H1 (cell line): Measurements from ENCODE around the gene KRT4. TPM values are rescaled to one million over a fixed set of nuclear protein-coding genes. Genes with fewer than 3 reads are reported as not detected.

Source experiments
- CTCF ChIA-PET: fragments of 300-600 bp; sonication (Branson Sonifier 250); formaldehyde crosslinking; loops from one replicate; lab custom pipeline; 2021; ENCODE audit not compliant: partially characterized antibody; lab: Charles Lee
- POLR2A ChIA-PET: fragments of 300-600 bp; sonication (Branson Sonifier 250); formaldehyde crosslinking; loops from one replicate; lab custom pipeline; 2021; ENCODE audit warnings: inconsistent platforms; ENCODE audit not compliant: partially characterized antibody; lab: Charles Lee
- DNase-seq, 2 experiments: peaks; one replicate each; pipeline versions ENCODE4 v3.0.0 to v3.0.0-alpha.2; 2010 to 2022; ENCODE audit warnings: low spot score in 2 of 2, low read depth in 1 of 2, mixed read lengths in 1 of 2
- FAIRE-seq: peaks from 2 replicates; lab custom pipeline; 2011; peaks lifted over from hg19 to GRCh38; lab: Jason Lieb, UNC
- H2AFZ ChIP-seq: 2 replicates; pipeline ENCODE4 v1.8.1; 2012; ENCODE audit warnings: low read length, inconsistent platforms
- H2AK5ac ChIP-seq: 2 replicates; pipeline ENCODE4 v1.6.1; 2013; ENCODE audit warnings: low read depth, low read length
- H2BK120ac ChIP-seq: replicated peaks from 2 replicates; pipeline ENCODE3; 2013; ENCODE audit warnings: low read depth, low read length, inconsistent platforms
- H2BK12ac ChIP-seq: 2 replicates; pipeline ENCODE4 v1.6.1; 2013; ENCODE audit warnings: low read depth, low read length
- H2BK15ac ChIP-seq: 2 replicates; pipeline ENCODE4 v1.6.1; 2013; ENCODE audit warnings: low read length
- H2BK20ac ChIP-seq: 2 replicates; pipeline ENCODE4 v1.6.1; 2013; ENCODE audit warnings: low read length
- H2BK5ac ChIP-seq: 2 replicates; pipeline ENCODE4 v1.6.1; 2013; ENCODE audit warnings: low read depth, low read length
- H3K14ac ChIP-seq: 2 replicates; pipeline ENCODE4 v1.6.1; 2013; ENCODE audit warnings: inconsistent platforms; ENCODE audit not compliant: insufficient read length
- H3K18ac ChIP-seq: 2 replicates; pipeline ENCODE4 v1.6.1; 2013; ENCODE audit warnings: low read length; ENCODE audit errors: extremely low read depth
- H3K23ac ChIP-seq: 2 replicates; pipeline ENCODE4 v1.6.1; 2013; ENCODE audit warnings: inconsistent platforms; ENCODE audit not compliant: insufficient read length
- H3K23me2 ChIP-seq: 2 replicates; pipeline ENCODE4 v1.6.1; 2013; ENCODE audit warnings: low read depth, low read length
- H3K27ac ChIP-seq: 2 replicates; pipeline ENCODE4 v1.6.1; 2011; ENCODE audit warnings: low read depth, low read length, inconsistent platforms
- H3K27me3 ChIP-seq, 4 experiments: replicated peaks in 1 of 4; 1 replicate in 1 of 4; 2 replicates in 3 of 4; pipeline versions ENCODE4 v1.6.1 to v1.8.1; 2011 to 2013; ENCODE audit warnings: low read length in 3 of 4, mild to moderate bottlenecking in 3 of 4, inconsistent platforms in 2 of 4, mixed read lengths in 2 of 4, moderate library complexity in 1 of 4; ENCODE audit not compliant: control insufficient read depth in 3 of 4, insufficient read depth in 3 of 4; ENCODE audit errors: extremely low read depth in 1 of 4
- H3K36me3 ChIP-seq, 4 experiments: 2 replicates each; pipeline versions ENCODE4 v1.6.1 to v1.8.1; 2011 to 2013; ENCODE audit warnings: mild to moderate bottlenecking in 4 of 4, low read length in 3 of 4, moderate library complexity in 2 of 4, control low read depth in 1 of 4, inconsistent platforms in 1 of 4; ENCODE audit not compliant: insufficient read depth in 4 of 4, control insufficient read depth in 2 of 4
- H3K4ac ChIP-seq: replicated peaks from 2 replicates; pipeline ENCODE3; 2013; ENCODE audit warnings: low read length, low read depth, mixed read lengths, inconsistent platforms; ENCODE audit not compliant: insufficient read length
- H3K4me1 ChIP-seq, 4 experiments: replicated peaks in 1 of 4; 1 replicate in 1 of 4; 2 replicates in 3 of 4; pipeline versions ENCODE4 v1.6.1 to v1.8.1; 2011 to 2013; ENCODE audit warnings: low read length in 3 of 4, inconsistent platforms in 2 of 4, mixed read lengths in 1 of 4; ENCODE audit not compliant: insufficient read depth in 4 of 4, control insufficient read depth in 3 of 4
- H3K4me2 ChIP-seq, 2 experiments: 2 replicates each; pipeline versions ENCODE4 v1.6.1 to v1.8.1; 2011 to 2013; ENCODE audit warnings: low read depth in 2 of 2, low read length in 2 of 2, control low read depth in 1 of 2, inconsistent platforms in 1 of 2, mild to moderate bottlenecking in 1 of 2; ENCODE audit not compliant: insufficient read depth in 1 of 2
- H3K4me3 ChIP-seq, 4 experiments: fragments of 200-600, 300-600 bp in 1 of 4; sonication (generic), shearing (Covaris generic), sonication (Bioruptor Twin) in 1 of 4; 2 replicates each; pipeline versions ENCODE4 v1.5.1 to v1.8.1; 2011 to 2016; ENCODE audit warnings: low read length in 4 of 4, low read depth in 3 of 4, control low read depth in 2 of 4, inconsistent platforms in 2 of 4, mild to moderate bottlenecking in 2 of 4, mixed read lengths in 1 of 4, moderate library complexity in 1 of 4; ENCODE audit not compliant: insufficient read depth in 2 of 4; ENCODE audit errors: extremely low read depth in 1 of 4
- H3K56ac ChIP-seq: replicated peaks from 2 replicates; pipeline ENCODE3; 2013; ENCODE audit warnings: low read depth, mild to moderate bottlenecking, mixed read lengths, low read length, inconsistent platforms; ENCODE audit not compliant: insufficient read length
- H3K79me1 ChIP-seq: 2 replicates; pipeline ENCODE4 v1.6.1; 2013; ENCODE audit warnings: low read depth, low read length, control low read depth
- H3K79me2 ChIP-seq, 2 experiments: 2 replicates each; pipeline versions ENCODE4 v1.6.1 to v1.8.1; 2012 to 2013; ENCODE audit warnings: low read length in 2 of 2, mild to moderate bottlenecking in 2 of 2, inconsistent platforms in 1 of 2; ENCODE audit not compliant: insufficient read depth in 2 of 2, control insufficient read depth in 1 of 2
- H3K9ac ChIP-seq, 4 experiments: replicated peaks in 1 of 4; 1 replicate in 1 of 4; 2 replicates in 3 of 4; pipeline versions ENCODE4 v1.6.1 to v1.8.1; 2011 to 2013; ENCODE audit warnings: low read depth in 3 of 4, low read length in 3 of 4, control low read depth in 2 of 4, mild to moderate bottlenecking in 2 of 4, moderate library complexity in 2 of 4, inconsistent platforms in 1 of 4; ENCODE audit errors: extremely low read depth in 1 of 4
- H3K9me3 ChIP-seq, 2 experiments: 2 replicates each; pipeline versions ENCODE4 v1.6.1 to v1.8.1; 2012 to 2013; ENCODE audit warnings: mild to moderate bottlenecking in 2 of 2, moderate library complexity in 2 of 2, control low read depth in 1 of 2, inconsistent platforms in 1 of 2, low read depth in 1 of 2, low read length in 1 of 2, mixed read lengths in 1 of 2; ENCODE audit not compliant: insufficient read depth in 2 of 2
- H4K20me1 ChIP-seq, 2 experiments: replicated peaks in 1 of 2; 2 replicates each; pipeline versions ENCODE3 to v1.8.1; 2011 to 2013; ENCODE audit warnings: inconsistent platforms in 2 of 2, low read length in 2 of 2, mild to moderate bottlenecking in 1 of 2; ENCODE audit not compliant: insufficient read depth in 2 of 2, control insufficient read depth in 1 of 2
- H4K5ac ChIP-seq: 2 replicates; pipeline ENCODE4 v1.6.1; 2013; ENCODE audit warnings: low read length, low read depth, mixed read lengths, inconsistent platforms; ENCODE audit not compliant: insufficient read length
- H4K8ac ChIP-seq: 2 replicates; pipeline ENCODE4 v1.8.0; 2013; ENCODE audit warnings: mild to moderate bottlenecking, moderate library complexity, low read length, inconsistent platforms; ENCODE audit not compliant: insufficient read depth; ENCODE audit errors: extremely low read depth
- H4K91ac ChIP-seq: replicated peaks from 2 replicates; pipeline ENCODE3; 2013; ENCODE audit warnings: low read length, mixed read lengths, inconsistent platforms; ENCODE audit not compliant: insufficient read length
- CTBP2 ChIP-seq: IDR thresholded peaks from 2 replicates; pipeline ENCODE4 v1.7.0; 2011; ENCODE audit warnings: borderline replicate concordance, mild to moderate bottlenecking, moderate library complexity, mixed read lengths, low read length; ENCODE audit not compliant: insufficient read depth, insufficient read length
- EP300 ChIP-seq, 2 experiments: IDR thresholded peaks; 1 replicate in 1 of 2; 2 replicates in 1 of 2; pipeline ENCODE4 v1.6.1; 2011 to 2012; ENCODE audit warnings: low read depth in 2 of 2, low read length in 2 of 2, mild to moderate bottlenecking in 2 of 2, borderline replicate concordance in 1 of 2, inconsistent platforms in 1 of 2, moderate library complexity in 1 of 2
- EZH2 ChIP-seq: fragments of 200-600 bp; sonication (generic); IDR thresholded peaks from 2 replicates; pipeline ENCODE4 v1.7.1; 2012; ENCODE audit warnings: low read depth, mild to moderate bottlenecking, moderate library complexity, low read length, inconsistent platforms; ENCODE audit not compliant: severe bottlenecking
- HDAC2 ChIP-seq, 2 experiments: fragments of 300-600 bp in 1 of 2; sonication (generic) in 1 of 2; IDR thresholded peaks; 2 replicates each; pipeline ENCODE4 v1.6.1; 2011 to 2012; ENCODE audit warnings: low read depth in 2 of 2, low read length in 2 of 2, mild to moderate bottlenecking in 2 of 2, moderate library complexity in 2 of 2, borderline replicate concordance in 1 of 2, inconsistent platforms in 1 of 2
- RBBP5 ChIP-seq: IDR thresholded peaks from 2 replicates; pipeline ENCODE4 v1.7.1; 2012; ENCODE audit warnings: low read depth, mild to moderate bottlenecking, inconsistent platforms, low read length, moderate library complexity, borderline replicate concordance
- RFX5 ChIP-seq: IDR thresholded peaks from 2 replicates; pipeline ENCODE4 v1.6.1; 2011; ENCODE audit warnings: low read depth, low read length, improper control_type of control experiment, borderline replicate concordance
- RNF2 ChIP-seq: fragments of 200-900, 300-1000 bp; sonication (generic); IDR thresholded peaks from 2 replicates; pipeline ENCODE4 v1.7.1; 2016; ENCODE audit warnings: borderline replicate concordance, low read depth, mild to moderate bottlenecking, antibody characterized with exemption, low read length; ENCODE audit not compliant: poor library complexity, severe bottlenecking; ENCODE audit errors: missing control alignments
- SP4 ChIP-seq: IDR thresholded peaks from 2 replicates; pipeline ENCODE4 v1.6.1; 2012; ENCODE audit warnings: low read length, inconsistent platforms
- TCF12 ChIP-seq: IDR thresholded peaks from 2 replicates; pipeline ENCODE4 v1.6.1; 2011; ENCODE audit warnings: low read depth, mild to moderate bottlenecking, low read length
- YY1 ChIP-seq: IDR thresholded peaks from 2 replicates; pipeline ENCODE4 v1.6.1; 2011; ENCODE audit warnings: low read depth, mild to moderate bottlenecking, low read length
- WGBS, 2 experiments: shearing (Covaris generic) in 1 of 2; methylation state at CpG; one replicate each; pipeline versions ENCODE4 v1.1.6 to v1.1.7; 2013 to 2015; ENCODE audit warnings: low lambda C conversion rate in 2 of 2, mixed read lengths in 2 of 2, inconsistent platforms in 1 of 2, low coverage in 1 of 2, missing lambda C conversion rate in 1 of 2; ENCODE audit not compliant: insufficient replicate concordance in 2 of 2, insufficient coverage in 1 of 2, insufficient read length in 1 of 2; ENCODE audit errors: extremely low coverage in 1 of 2, missing lambda C conversion rate in 1 of 2; 5-methylcytosine and 5-hydroxymethylcytosine counted together
- polyA plus RNA-seq, 7 experiments: library from polyadenylated mRNA; depleted of rRNA in 3 of 7; stranded (reverse) in 5 of 7; unstranded in 2 of 7; fragments of >200 nt in 5 of 7; fragments of 200-250 nt in 2 of 7; gene quantifications; 1 replicate in 5 of 7; 2 replicates in 1 of 7; 4 replicates in 1 of 7; pipeline versions ENCODE4 v1.2.1 to v1.2.3, GENCODE V29; 2011 to 2013; ENCODE audit warnings: missing spikeins in 2 of 7, mixed read lengths in 2 of 7
- total RNA-seq: library from RNA; stranded (reverse); fragmentation: NEBNext Ultra II Directional; extraction: Animal tissue kit (Norgen Biotek cat#: 25700); gene quantifications from 2 replicates; pipeline ENCODE4 v1.2.1, GENCODE V29; 2021

The KRT4 gene
- total and polyA plus RNA-seq, 2 of the 8 experiments (the other 6 are each of a cell fraction or from before 2014, with no cell fraction given), result not detected

GRCh38 chr12:52818887-52819420 is 5.0 kb upstream of the KRT4 start:
- H3K23ac ChIP-seq, result no peak overlapping the region
- no peak overlapping the region for H3K56ac ChIP-seq
- no peaks in the 10 kb centered on the region for H3K4me1 ChIP-seq
- no peak overlapping the region; the same call in 1 of the 2 replicates for H4K8ac ChIP-seq
- no peak overlapping the region; the same call in 1 of the 2 replicates for H2AFZ ChIP-seq
- H3K14ac ChIP-seq, result no peak overlapping the region
- no peaks in the 10 kb centered on the region for H3K79me1 ChIP-seq
- CTCF ChIA-PET, result interaction anchor here (0.7 to 1.2 kb wide), 3 partner anchors 11 to 412 kb away, joined by 3 read pairs; no protein-coding TSS in a partner anchor
- no peak overlapping the region for H3K4me2 ChIP-seq
- no peak overlapping the region for H3K4me3 ChIP-seq
- H2BK120ac ChIP-seq, result no peak overlapping the region
- no peak overlapping the region for H3K27ac ChIP-seq
- H3K27me3 ChIP-seq, result no peaks in the 10 kb centered on the region
- TF ChIP-seq CTBP2 (no peak), EP300 (IDR thresholded peaks at IDR 0.05; ENCODE audit: borderline replicate concordance in 1 of 2, low read depth in 2 of 2, low read length in 2 of 2) (no peak), RNF2 (no peak), RFX5 (no peak), EZH2 (no peak), TCF12 (no peak), YY1 (no peak), HDAC2 (IDR thresholded peaks at IDR 0.05; ENCODE audit: borderline replicate concordance in 1 of 2, low read depth in 2 of 2, low read length in 2 of 2) (no peak), SP4 (no peak), RBBP5 (no peak)
- TF ChIP-seq, all 59 proteins: peak for 0
- Histone ChIP-seq H2AK5ac (no peak overlapping the region), H2BK20ac (no peak overlapping the region), H3K23me2 (no peaks in the 10 kb centered on the region), H2BK12ac (no peak overlapping the region), H3K79me2 (no peaks in the 10 kb centered on the region), H2BK15ac (no peak overlapping the region), H4K20me1 (no peaks in the 10 kb centered on the region), H3K9ac (no peak overlapping the region), H4K5ac (no peak overlapping the region), H3K18ac (no peak overlapping the region), H3K4ac (no peak overlapping the region), H4K91ac (no peak overlapping the region), H3K36me3 (no peaks in the 10 kb centered on the region), H3K9me3 (no peaks in the 10 kb centered on the region), H2BK5ac (no peak overlapping the region)
- DNase-seq, result no peak
- WGBS, 2 experiments, result 75% methylated on average over 7 of the region's 7 CpGs; no CpG with 5 or more reads in 1 of the 2 experiments
- no peak for FAIRE-seq
- POLR2A ChIA-PET, result no interaction called here
